WTC11 (cell line): ENCODE measurements around the gene GPR183. TPM values are rescaled to one million over a fixed set of nuclear protein-coding genes. Genes with fewer than 3 reads are reported as not detected.

Experiments used
- ATAC-seq: fragments of 200-7000 bp; cut with Tn5 transposase; 2 replicates; pipeline ENCODE4 v1.10.0; 2021; ENCODE audit warnings: mild to moderate bottlenecking, moderate library complexity
- CTCF ChIA-PET: fragments of 300-600 bp; sonication (Branson Sonifier 250); formaldehyde crosslinking; loops from one replicate; lab custom pipeline; 2021; ENCODE audit warnings: antibody characterized with exemption; lab: Charles Lee
- POLR2A ChIA-PET: fragments of 350-600 bp; sonication (Branson Sonifier 250); formaldehyde crosslinking; loops from one replicate; lab custom pipeline; 2021; ENCODE audit warnings: antibody characterized with exemption; lab: Charles Lee
- DNase-seq: peaks from one replicate; pipeline ENCODE4 v3.0.0; 2021; ENCODE audit warnings: low spot score
- H3K27ac Mint-ChIP-seq: 2 replicates; pipeline ENCODE4 v1.8.0; 2021; ENCODE audit warnings: mixed read lengths
- H3K27me3 Mint-ChIP-seq: 2 replicates; pipeline ENCODE4 v1.8.0; 2021; ENCODE audit warnings: low read depth, mild to moderate bottlenecking, moderate library complexity, mixed read lengths
- H3K36me3 Mint-ChIP-seq: 2 replicates; pipeline ENCODE4 v1.8.0; 2021; ENCODE audit warnings: mixed read lengths
- H3K4me1 Mint-ChIP-seq: 2 replicates; pipeline ENCODE4 v1.8.0; 2022; ENCODE audit warnings: mixed read lengths
- H3K4me3 Mint-ChIP-seq: 2 replicates; pipeline ENCODE4 v1.8.0; 2021; ENCODE audit warnings: mild to moderate bottlenecking, moderate library complexity, mixed read lengths
- H3K9me3 Mint-ChIP-seq: 2 replicates; pipeline ENCODE4 v1.8.0; 2021; ENCODE audit warnings: mixed read lengths
- AFF4 ChIP-seq: sonication (generic); formaldehyde crosslinking; IDR thresholded peaks from 2 replicates; pipeline ENCODE4 v1.8.1; 2023; ENCODE audit warnings: mild to moderate bottlenecking, missing genetic modification reagents, borderline replicate concordance
- E2F4 ChIP-seq: sonication (generic); formaldehyde crosslinking; IDR thresholded peaks from 2 replicates; pipeline ENCODE4 v1.8.1; 2022; ENCODE audit warnings: low read depth, mild to moderate bottlenecking, moderate library complexity, missing genetic modification reagents, borderline replicate concordance
- GABPB1 ChIP-seq: sonication (generic); formaldehyde crosslinking; IDR thresholded peaks from 2 replicates; pipeline ENCODE4 v1.8.1; 2023; ENCODE audit warnings: mild to moderate bottlenecking, missing genetic modification reagents
- GTF2I ChIP-seq: fragments of 250-450 bp; sonication (Bioruptor Pico); conservative IDR thresholded peaks from 2 replicates; pipeline ENCODE4 v1.4.0; 2021; ENCODE audit warnings: mild to moderate bottlenecking
- HMGA2 ChIP-seq: fragments of 250-450 bp; sonication (Bioruptor Pico); IDR thresholded peaks from 2 replicates; pipeline ENCODE4 v1.4.0; 2021; ENCODE audit warnings: mild to moderate bottlenecking, moderate library complexity
- KAT7 ChIP-seq: sonication (generic); formaldehyde crosslinking; IDR thresholded peaks from 2 replicates; pipeline ENCODE4 v1.8.1; 2023; ENCODE audit warnings: missing genetic modification reagents, mild to moderate bottlenecking, borderline replicate concordance
- NFATC4 ChIP-seq: fragments of 250-450 bp; sonication (Bioruptor Pico); IDR thresholded peaks from 2 replicates; pipeline ENCODE4 v1.9.0; 2021; ENCODE audit warnings: mild to moderate bottlenecking
- NR2C2 ChIP-seq: sonication (generic); formaldehyde crosslinking; IDR thresholded peaks from 2 replicates; pipeline ENCODE4 v1.8.0; 2022; ENCODE audit warnings: mild to moderate bottlenecking, missing genetic modification reagents
- PRDM15 ChIP-seq: sonication (generic); formaldehyde crosslinking; IDR thresholded peaks from 2 replicates; pipeline ENCODE4 v1.8.0; 2022; ENCODE audit warnings: missing genetic modification reagents
- RELA ChIP-seq: sonication (generic); formaldehyde crosslinking; IDR thresholded peaks from 2 replicates; pipeline ENCODE4 v1.8.1; 2022; ENCODE audit warnings: missing genetic modification reagents, mild to moderate bottlenecking, borderline replicate concordance
- SMAD3 ChIP-seq: sonication (generic); formaldehyde crosslinking; IDR thresholded peaks from 2 replicates; pipeline ENCODE4 v1.8.0; 2022; ENCODE audit warnings: missing genetic modification reagents, mild to moderate bottlenecking, borderline replicate concordance
- SOX15 ChIP-seq: fragments of 250-450 bp; sonication (Bioruptor Pico); IDR thresholded peaks from 2 replicates; pipeline ENCODE4 v1.9.0; 2021; ENCODE audit warnings: mild to moderate bottlenecking
- SP1 ChIP-seq: sonication (generic); formaldehyde crosslinking; conservative IDR thresholded peaks from 2 replicates; pipeline ENCODE4 v1.8.1; 2022; ENCODE audit warnings: missing genetic modification reagents
- ZNF138 ChIP-seq: sonication (generic); formaldehyde crosslinking; conservative IDR thresholded peaks from 2 replicates; pipeline ENCODE4 v1.8.1; 2022; ENCODE audit warnings: mild to moderate bottlenecking, moderate library complexity, missing genetic modification reagents
- total RNA-seq: library from RNA; stranded (reverse); gene quantifications from 3 replicates; pipeline ENCODE4 v1.2.3, GENCODE V29; 2021
- TF ChIP-seq, protein P1 (sequence below): sonication (generic); formaldehyde crosslinking; IDR thresholded peaks from 2 replicates; pipeline ENCODE4 v1.8.0; 2022; ENCODE audit warnings: mild to moderate bottlenecking, missing genetic modification reagents
- TF ChIP-seq, protein P2 (sequence below): sonication (generic); formaldehyde crosslinking; IDR thresholded peaks from 2 replicates; pipeline ENCODE4 v1.8.0; 2023; ENCODE audit warnings: missing genetic modification reagents
- TF ChIP-seq, protein P3 (sequence below): fragments of 200-600 bp; IDR thresholded peaks from 2 replicates; pipeline ENCODE4 v1.8.0; 2022; ENCODE audit warnings: antibody characterized with exemption

Gene GPR183
- total RNA-seq, 1 experiment from 2014 or later = 0.13 TPM

- Mint-ChIP-seq H3K4me3 (no peak overlapping the region), H3K9me3 (no peaks in the 10 kb centered on the region), H3K27me3 (no peaks in the 10 kb centered on the region), H3K4me1 (peaks cover 15% of the 10 kb centered on the region), H3K36me3 (no peaks in the 10 kb centered on the region), H3K27ac (no peak overlapping the region)
- ChIA-PET POLR2A (no interaction called here), CTCF (interaction anchor here (0.7 to 2.0 kb wide), 3 partner anchors 12 to 96 kb away, joined by 5 to 6 read pairs (median 5); no protein-coding TSS in a partner anchor)
- no peak for ATAC-seq
- DNase-seq = no peak
- no peak for TF ChIP-seq AFF4 (CRISPR knock-in tag)
- TF ChIP-seq SP1 (CRISPR knock-in tag) = no peak
- TF ChIP-seq SOX15 (CRISPR knock-in tag) = no peak
- no peak for TF ChIP-seq PRDM15 (CRISPR knock-in tag)
- TF ChIP-seq SMAD3 (CRISPR knock-in tag) = no peak
Observed at GRCh38 chr13:99282264-99283231, 24.7 kb downstream of the GPR183 start.

DNA sequence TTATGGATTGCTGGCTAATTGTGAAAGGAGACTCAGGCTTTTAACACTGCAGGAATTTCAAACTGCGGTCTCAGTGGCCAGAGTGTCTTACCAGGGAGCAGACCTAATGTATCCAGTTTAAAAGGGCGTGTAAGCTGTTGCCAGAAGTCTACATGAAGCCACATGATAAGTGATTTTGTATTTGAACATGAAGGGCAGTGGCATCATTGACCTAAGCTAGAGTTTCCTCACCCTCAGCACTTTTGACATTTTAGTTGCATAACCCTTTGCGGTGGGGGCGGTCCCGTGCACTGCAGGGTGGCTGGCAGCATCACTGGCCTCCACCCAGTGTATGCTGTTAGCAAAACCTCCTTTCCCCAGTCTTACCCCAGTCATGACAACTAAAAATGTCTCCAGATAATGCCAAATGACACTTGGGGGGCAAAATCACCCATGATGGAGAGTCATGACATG is 25.4 kb downstream of the GPR183 start:
- no peak for ATAC-seq
- TF ChIP-seq E2F4 (no peak), SP1 (CRISPR knock-in tag) (no peak), HMGA2 (CRISPR knock-in tag) (no peak), GABPB1 (CRISPR knock-in tag) (no peak), KAT7 (CRISPR knock-in tag) (no peak), NR2C2 (CRISPR knock-in tag) (no peak), GTF2I (CRISPR knock-in tag) (no peak), NFATC4 (CRISPR knock-in tag) (no peak), RELA (CRISPR knock-in tag) (no peak), ZNF138 (CRISPR knock-in tag) (no peak)
- TF ChIP-seq, protein P1, sequence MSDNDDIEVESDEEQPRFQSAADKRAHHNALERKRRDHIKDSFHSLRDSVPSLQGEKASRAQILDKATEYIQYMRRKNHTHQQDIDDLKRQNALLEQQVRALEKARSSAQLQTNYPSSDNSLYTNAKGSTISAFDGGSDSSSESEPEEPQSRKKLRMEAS (CRISPR knock-in tag) = no peak
- TF ChIP-seq, protein P2, sequence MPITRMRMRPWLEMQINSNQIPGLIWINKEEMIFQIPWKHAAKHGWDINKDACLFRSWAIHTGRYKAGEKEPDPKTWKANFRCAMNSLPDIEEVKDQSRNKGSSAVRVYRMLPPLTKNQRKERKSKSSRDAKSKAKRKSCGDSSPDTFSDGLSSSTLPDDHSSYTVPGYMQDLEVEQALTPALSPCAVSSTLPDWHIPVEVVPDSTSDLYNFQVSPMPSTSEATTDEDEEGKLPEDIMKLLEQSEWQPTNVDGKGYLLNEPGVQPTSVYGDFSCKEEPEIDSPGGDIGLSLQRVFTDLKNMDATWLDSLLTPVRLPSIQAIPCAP (CRISPR knock-in tag) = no peak
- TF ChIP-seq, protein P3, sequence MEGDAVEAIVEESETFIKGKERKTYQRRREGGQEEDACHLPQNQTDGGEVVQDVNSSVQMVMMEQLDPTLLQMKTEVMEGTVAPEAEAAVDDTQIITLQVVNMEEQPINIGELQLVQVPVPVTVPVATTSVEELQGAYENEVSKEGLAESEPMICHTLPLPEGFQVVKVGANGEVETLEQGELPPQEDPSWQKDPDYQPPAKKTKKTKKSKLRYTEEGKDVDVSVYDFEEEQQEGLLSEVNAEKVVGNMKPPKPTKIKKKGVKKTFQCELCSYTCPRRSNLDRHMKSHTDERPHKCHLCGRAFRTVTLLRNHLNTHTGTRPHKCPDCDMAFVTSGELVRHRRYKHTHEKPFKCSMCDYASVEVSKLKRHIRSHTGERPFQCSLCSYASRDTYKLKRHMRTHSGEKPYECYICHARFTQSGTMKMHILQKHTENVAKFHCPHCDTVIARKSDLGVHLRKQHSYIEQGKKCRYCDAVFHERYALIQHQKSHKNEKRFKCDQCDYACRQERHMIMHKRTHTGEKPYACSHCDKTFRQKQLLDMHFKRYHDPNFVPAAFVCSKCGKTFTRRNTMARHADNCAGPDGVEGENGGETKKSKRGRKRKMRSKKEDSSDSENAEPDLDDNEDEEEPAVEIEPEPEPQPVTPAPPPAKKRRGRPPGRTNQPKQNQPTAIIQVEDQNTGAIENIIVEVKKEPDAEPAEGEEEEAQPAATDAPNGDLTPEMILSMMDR = no peak
- DNase-seq = no peak
- Mint-ChIP-seq H3K27me3 (no peaks in the 10 kb centered on the region), H3K9me3 (no peaks in the 10 kb centered on the region), H3K4me3 (no peak overlapping the region), H3K4me1 (peaks cover 19% of the 10 kb centered on the region), H3K27ac (no peak overlapping the region), H3K36me3 (no peaks in the 10 kb centered on the region)
- CTCF ChIA-PET = interaction anchor here (1.4 to 2.0 kb wide), 2 partner anchors 12 to 86 kb away, joined by 5 to 6 read pairs; no protein-coding TSS in a partner anchor
- POLR2A ChIA-PET = no interaction called here
